H1 (cell line): ENCODE data around the gene FOXP4. TPM values are rescaled to one million over a fixed set of nuclear protein-coding genes. Genes with fewer than 3 reads are reported as not detected.

Experiments used
- CTCF ChIP-seq, 3 experiments: IDR thresholded peaks; 1 replicate in 2 of 3; 2 replicates in 1 of 3; pipeline versions ENCODE4 v1.5.1 to v1.6.1; 2011; ENCODE audit warnings: low read length in 3 of 3, mild to moderate bottlenecking in 3 of 3, inconsistent platforms in 2 of 3, low read depth in 1 of 3, moderate library complexity in 1 of 3; ENCODE audit not compliant: insufficient read depth in 1 of 3; ENCODE audit errors: control extremely low read depth in 1 of 3
- SIN3A ChIP-seq, 2 experiments: IDR thresholded peaks in 1 of 2; conservative IDR thresholded peaks in 1 of 2; 2 replicates each; pipeline ENCODE4 v1.6.1; 2011 to 2012; ENCODE audit warnings: low read length in 2 of 2, improper control_type of control experiment in 1 of 2, low read depth in 1 of 2, mild to moderate bottlenecking in 1 of 2
- polyA plus RNA-seq, 7 experiments: library from polyadenylated mRNA; depleted of rRNA in 3 of 7; stranded (reverse) in 5 of 7; unstranded in 2 of 7; fragments of >200 nt in 5 of 7; fragments of 200-250 nt in 2 of 7; gene quantifications; 1 replicate in 5 of 7; 2 replicates in 1 of 7; 4 replicates in 1 of 7; pipeline versions ENCODE4 v1.2.1 to v1.2.3, GENCODE V29; 2011 to 2013; ENCODE audit warnings: missing spikeins in 2 of 7, mixed read lengths in 2 of 7
- total RNA-seq: library from RNA; stranded (reverse); fragmentation: NEBNext Ultra II Directional; extraction: Animal tissue kit (Norgen Biotek cat#: 25700); gene quantifications from 2 replicates; pipeline ENCODE4 v1.2.1, GENCODE V29; 2021

FOXP4 gene
- total and polyA plus RNA-seq, 2 of the 8 experiments (the other 6 are each of a cell fraction or from before 2014, with no cell fraction given): 4.8 to 13.3 TPM

- TF ChIP-seq CTCF (IDR thresholded peaks at IDR 0.05; ENCODE audit: control extremely low read depth in 1 of 3, insufficient read depth in 1 of 3, low read depth in 1 of 3, low read length in 3 of 3) (no peak), SIN3A (conservative IDR thresholded peaks at IDR 0.05 in 1 of 2, IDR thresholded peaks at IDR 0.05 in 1 of 2; ENCODE audit: low read depth in 1 of 2, low read length in 2 of 2) (no peak)
Measured at GRCh38 chr6:41599852-41600445, 53.8 kb downstream of the FOXP4 start (continued).
